Activated CD4-positive, alpha-beta T cell treated with anti-CD3 and anti-CD28 coated beads, Interleukin-10, Interleukin-2, amounts not matched to agents 100 ng/mL and 50 ng/mL, durations not matched to agents 16 hours and 8 hours (primary cell): Measurements from ENCODE around the gene MCOLN2.

Experiments used
- DNase-seq: peaks from one replicate; pipeline ENCODE4 v3.0.0-alpha.2; 2020

The MCOLN2 gene

DNA sequence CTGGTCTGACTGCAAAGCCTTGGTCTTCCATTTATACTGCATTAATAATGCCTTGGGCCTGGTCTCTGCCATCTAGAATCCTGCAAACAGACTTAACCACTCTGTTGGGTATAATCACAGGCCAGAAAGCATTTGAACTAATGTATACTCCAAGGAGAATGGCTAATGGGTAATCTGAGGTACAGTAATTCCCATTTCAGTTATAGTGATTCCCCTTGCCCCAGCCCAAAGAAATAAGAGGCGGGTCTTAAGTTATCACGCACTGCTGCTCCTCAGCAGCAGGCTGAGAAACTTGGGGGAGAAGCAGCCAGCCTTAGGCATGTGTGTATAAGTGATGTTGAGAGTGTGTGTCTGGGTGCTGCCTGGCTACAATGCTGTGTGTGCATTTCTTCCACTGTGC is 106.3 kb downstream of the MCOLN2 start:
- DNase-seq: no peak

DNA sequence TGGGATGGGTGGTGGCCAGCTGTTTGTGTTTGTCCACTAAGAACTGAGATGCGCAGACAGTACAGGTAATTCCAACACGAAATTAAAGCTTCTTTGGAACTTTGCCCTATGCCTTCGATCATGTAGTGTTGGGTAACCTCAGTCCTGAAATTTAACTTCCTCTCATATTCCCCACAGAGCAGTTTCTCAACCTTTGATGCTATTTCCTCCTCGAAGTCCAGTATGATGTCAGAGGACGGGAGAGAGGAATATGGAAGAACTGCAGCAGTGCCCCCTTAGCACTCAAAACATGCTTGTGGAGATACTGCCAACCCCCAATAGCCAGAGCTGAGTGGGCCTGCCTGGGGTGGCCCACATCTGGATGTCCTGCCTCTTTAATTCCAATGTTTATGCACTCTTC is 107.5 kb downstream of the MCOLN2 start:
- DNase-seq: no peak

- DNase-seq: peak; percentile 20
These were observed 108.2 kb downstream of the MCOLN2 start for GRCh38 chr1:84888753-84889152.

DNA sequence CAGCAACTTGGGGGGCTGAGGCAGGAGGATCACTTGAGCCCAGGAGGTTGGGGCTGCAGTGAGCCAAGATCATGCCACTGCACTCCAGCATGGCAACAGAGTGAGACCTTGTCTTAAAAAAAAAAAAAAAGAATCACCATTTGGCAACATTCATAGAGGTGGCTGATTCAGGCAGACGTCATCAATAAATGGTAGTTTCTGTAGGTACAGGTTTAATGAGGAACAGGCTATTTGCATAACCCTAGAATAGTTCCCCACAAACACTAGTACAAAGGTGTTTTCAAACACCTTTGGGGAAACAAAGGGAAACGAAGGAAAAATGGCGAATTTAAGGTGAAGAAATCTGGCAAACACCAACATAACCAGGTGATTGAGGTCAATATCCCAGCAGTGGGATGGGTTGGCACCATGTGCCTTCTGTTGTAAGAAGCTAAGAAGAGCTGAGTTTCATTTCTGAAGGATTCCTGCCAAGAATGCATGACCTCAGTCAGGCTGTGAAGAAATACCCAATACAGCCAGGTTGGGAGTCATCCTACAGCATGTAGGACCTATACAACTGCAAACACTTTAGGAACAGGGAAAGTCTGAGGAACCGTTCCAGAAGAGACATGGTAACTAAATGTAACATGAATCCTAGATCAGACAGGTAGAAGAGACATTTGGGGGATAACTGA is 109.5 kb downstream of the MCOLN2 start:
- no peak for DNase-seq

GRCh38 chr1:84885469-84885868 is 111.4 kb downstream of the MCOLN2 start:
- no peak for DNase-seq

- DNase-seq: no peak
These were observed 112.1 kb downstream of the MCOLN2 start for GRCh38 chr1:84884671-84885389.

- no peak for DNase-seq
These were observed 113.6 kb downstream of the MCOLN2 start for GRCh38 chr1:84883286-84883685.

DNA sequence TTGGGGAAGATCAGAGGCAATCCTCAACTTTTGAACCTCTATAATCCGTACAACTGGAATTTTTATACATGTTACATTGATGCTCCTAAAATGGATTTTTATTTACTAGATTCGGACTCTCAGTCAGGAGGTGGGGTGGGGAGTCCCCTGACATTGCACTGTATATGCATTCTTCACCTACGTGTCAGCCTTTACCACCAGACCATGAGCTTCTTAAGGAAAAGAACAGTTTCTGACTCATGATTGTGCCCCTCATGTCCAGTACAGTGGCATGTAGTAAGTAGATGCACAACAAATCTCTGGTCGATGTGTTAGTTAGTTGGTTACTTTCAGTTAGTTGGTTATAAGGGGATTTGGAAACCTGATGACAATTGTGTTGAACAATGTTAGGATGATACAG is 119.3 kb downstream of the MCOLN2 start:
- DNase-seq: no peak

- DNase-seq: peak; percentile 23
These were observed 120.6 kb downstream of the MCOLN2 start for GRCh38 chr1:84876353-84876752.
